Mammary epithelial cell (primary cell): Measurements from ENCODE around the gene CDCA7.

Source experiments
- EZH2 ChIP-seq: IDR thresholded peaks from 2 replicates; pipeline ENCODE4 v1.6.1; 2012; ENCODE audit warnings: low read length, inconsistent platforms, borderline replicate concordance
- TF ChIP-seq, protein P1 (sequence below), 2 donors: IDR thresholded peaks in 1 of 2; conservative IDR thresholded peaks in 1 of 2; 2 replicates each; pipeline ENCODE4 v1.5.1; 2011 to 2012; ENCODE audit warnings: inconsistent platforms in 2 of 2, low read length in 2 of 2, mild to moderate bottlenecking in 2 of 2, control low read depth in 1 of 2, low read depth in 1 of 2; ENCODE audit not compliant: insufficient read depth in 1 of 2; ENCODE audit errors: extremely low read depth in 1 of 2

DNA sequence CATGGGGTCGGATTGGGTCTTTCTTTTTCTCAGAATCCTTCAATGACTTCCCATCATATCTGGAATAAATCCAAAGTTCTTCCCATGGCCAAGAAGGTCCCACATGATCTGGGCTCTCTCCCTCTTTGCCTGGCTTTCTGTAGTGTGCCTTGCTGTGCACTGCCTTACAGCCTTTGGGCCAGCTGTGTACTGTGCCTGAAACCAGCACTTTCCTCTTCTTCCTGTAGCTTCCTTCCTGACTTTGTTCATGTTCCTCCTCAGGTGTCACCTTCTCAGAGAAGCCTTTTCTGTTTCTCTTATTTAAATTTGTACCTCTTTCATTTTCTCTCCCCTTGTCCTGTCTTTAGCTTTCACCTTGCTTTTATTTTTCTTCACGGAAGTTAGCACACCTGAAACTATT is 4.3 kb upstream of the CDCA7 start:
- TF ChIP-seq, protein P1, sequence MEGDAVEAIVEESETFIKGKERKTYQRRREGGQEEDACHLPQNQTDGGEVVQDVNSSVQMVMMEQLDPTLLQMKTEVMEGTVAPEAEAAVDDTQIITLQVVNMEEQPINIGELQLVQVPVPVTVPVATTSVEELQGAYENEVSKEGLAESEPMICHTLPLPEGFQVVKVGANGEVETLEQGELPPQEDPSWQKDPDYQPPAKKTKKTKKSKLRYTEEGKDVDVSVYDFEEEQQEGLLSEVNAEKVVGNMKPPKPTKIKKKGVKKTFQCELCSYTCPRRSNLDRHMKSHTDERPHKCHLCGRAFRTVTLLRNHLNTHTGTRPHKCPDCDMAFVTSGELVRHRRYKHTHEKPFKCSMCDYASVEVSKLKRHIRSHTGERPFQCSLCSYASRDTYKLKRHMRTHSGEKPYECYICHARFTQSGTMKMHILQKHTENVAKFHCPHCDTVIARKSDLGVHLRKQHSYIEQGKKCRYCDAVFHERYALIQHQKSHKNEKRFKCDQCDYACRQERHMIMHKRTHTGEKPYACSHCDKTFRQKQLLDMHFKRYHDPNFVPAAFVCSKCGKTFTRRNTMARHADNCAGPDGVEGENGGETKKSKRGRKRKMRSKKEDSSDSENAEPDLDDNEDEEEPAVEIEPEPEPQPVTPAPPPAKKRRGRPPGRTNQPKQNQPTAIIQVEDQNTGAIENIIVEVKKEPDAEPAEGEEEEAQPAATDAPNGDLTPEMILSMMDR (conservative IDR thresholded peaks at IDR 0.05 in 1 of 2, IDR thresholded peaks at IDR 0.05 in 1 of 2; ENCODE audit: extremely low read depth in 1 of 2, insufficient read depth in 1 of 2, low read depth in 1 of 2, low read length in 2 of 2) = no peak
- no peak for TF ChIP-seq EZH2
